Adrenal gland (tissue), 12 donors: Measurements from ENCODE around the gene DVL3. TPM values are rescaled to one million over a fixed set of nuclear protein-coding genes. Genes with fewer than 3 reads are reported as not detected.
A peak's percentile ranks its signal among the peaks of the same experiment; 100 is the strongest.

Source experiments
- DNase-seq, 7 donors: peaks; one replicate each; pipeline ENCODE4 v3.0.0-alpha.2; 2019 to 2020
- H3K27ac ChIP-seq, 5 donors: fragments of 200-600 bp; sonication (generic) in 4 of 5; 1 replicate in 3 of 5; 2 replicates in 2 of 5; pipeline versions ENCODE4 v1.5.1 to v1.8.0; 2016 to 2020; ENCODE audit warnings: mild to moderate bottlenecking in 1 of 5
- H3K27me3 ChIP-seq: fragments of 200-600 bp; 2 replicates; pipeline ENCODE4 v1.8.0; 2021
- H3K36me3 ChIP-seq, 2 donors: fragments of 200-600 bp; replicated peaks in 1 of 2; 1 replicate in 1 of 2; 2 replicates in 1 of 2; pipeline versions ENCODE4 v1.5.1 to v1.8.0; 2018 to 2022
- H3K4me1 ChIP-seq, 2 donors: fragments of 200-600 bp; replicated peaks in 1 of 2; 1 replicate in 1 of 2; 2 replicates in 1 of 2; pipeline versions ENCODE4 v1.5.1 to v1.8.0; 2018 to 2021
- H3K4me3 ChIP-seq, 4 donors: fragments of 200-600 bp; sonication (generic) in 3 of 4; one replicate each; pipeline ENCODE4 v1.5.1; 2016 to 2018
- H3K9me3 ChIP-seq, 3 donors: fragments of 200-600 bp; sonication (generic) in 1 of 3; replicated peaks in 1 of 3; 1 replicate in 2 of 3; 2 replicates in 1 of 3; pipeline versions ENCODE4 v1.5.1 to v1.8.0; 2016 to 2021
- POLR2A ChIP-seq, 2 donors: fragments of 450-650 bp; IDR thresholded peaks; one replicate each; pipeline ENCODE4 v1.6.1; 2017; ENCODE audit warnings: antibody characterized with exemption in 2 of 2, mild to moderate bottlenecking in 2 of 2, moderate library complexity in 1 of 2
- WGBS, 4 donors: extraction: QIAGEN DNeasy Blood & Tissue Kit in 2 of 4; methylation state at CpG; one replicate each; pipeline versions ENCODE4 v1.1.5 to v1.1.7; 2013 to 2017; 5-methylcytosine and 5-hydroxymethylcytosine counted together
- intact Hi-C, 2 donors: fragments of 100-400 bp; cut with DNase I; formaldehyde crosslinking; loops; one replicate each; pipeline versions ENCODE4 v1.14.1 to v1.15.0; 2022 to 2023
- polyA plus RNA-seq, 3 donors: library from polyadenylated mRNA; stranded (reverse); fragments of 200-250 nt in 2 of 3; fragments of 350-450 nt in 1 of 3; fragmentation: Illumina TruSeq in 1 of 3; extraction: RNeasy Lipid Tissue Mini Kit (QIAGEN cat#74804) in 1 of 3; gene quantifications; one replicate each; pipeline ENCODE4 v1.2.3, GENCODE V29; 2013 to 2014
- total RNA-seq, 9 donors: library from RNA; depleted of rRNA in 4 of 9; stranded (reverse); fragments of >200 nt in 4 of 9; fragments of 120-200 nt in 1 of 9; fragmentation: NEBNext Ultra II Directional in 1 of 9; extraction: Animal tissue kit (Norgen Biotek cat#: 25700) in 1 of 9; gene quantifications; one replicate each; pipeline versions ENCODE4 v1.1.0 to v1.2.4, GENCODE V29; 2013 to 2023
- TF ChIP-seq, protein P1 (sequence below), 6 experiments: fragments of 450-650 bp in 4 of 6; fragments of 200-600 bp in 2 of 6; sonication (generic) in 1 of 6; IDR thresholded peaks; 1 replicate in 5 of 6; 2 replicates in 1 of 6; pipeline versions ENCODE4 v1.5.1 to v1.8.0; 2016 to 2021; ENCODE audit warnings: antibody characterized with exemption in 6 of 6, mild to moderate bottlenecking in 2 of 6, moderate library complexity in 1 of 6
- donor health status: healthy with polysubstance abuse.
- donor health status: Bipolar disorder and iron deficiency.
- donor health status: DM: yes; HTN: yes; CAD: no.
- donor health status: DM: no; HTN: no; CAD: no.
- donor health status: DM: no; HTN: no; CAD: no.
- donor health status: DM: yes; HTN: yes; CAD: no.

The DVL3 gene
- total and polyA plus RNA-seq, 12 donors = 34.1 to 94.1 (median 65.6) TPM

DNA sequence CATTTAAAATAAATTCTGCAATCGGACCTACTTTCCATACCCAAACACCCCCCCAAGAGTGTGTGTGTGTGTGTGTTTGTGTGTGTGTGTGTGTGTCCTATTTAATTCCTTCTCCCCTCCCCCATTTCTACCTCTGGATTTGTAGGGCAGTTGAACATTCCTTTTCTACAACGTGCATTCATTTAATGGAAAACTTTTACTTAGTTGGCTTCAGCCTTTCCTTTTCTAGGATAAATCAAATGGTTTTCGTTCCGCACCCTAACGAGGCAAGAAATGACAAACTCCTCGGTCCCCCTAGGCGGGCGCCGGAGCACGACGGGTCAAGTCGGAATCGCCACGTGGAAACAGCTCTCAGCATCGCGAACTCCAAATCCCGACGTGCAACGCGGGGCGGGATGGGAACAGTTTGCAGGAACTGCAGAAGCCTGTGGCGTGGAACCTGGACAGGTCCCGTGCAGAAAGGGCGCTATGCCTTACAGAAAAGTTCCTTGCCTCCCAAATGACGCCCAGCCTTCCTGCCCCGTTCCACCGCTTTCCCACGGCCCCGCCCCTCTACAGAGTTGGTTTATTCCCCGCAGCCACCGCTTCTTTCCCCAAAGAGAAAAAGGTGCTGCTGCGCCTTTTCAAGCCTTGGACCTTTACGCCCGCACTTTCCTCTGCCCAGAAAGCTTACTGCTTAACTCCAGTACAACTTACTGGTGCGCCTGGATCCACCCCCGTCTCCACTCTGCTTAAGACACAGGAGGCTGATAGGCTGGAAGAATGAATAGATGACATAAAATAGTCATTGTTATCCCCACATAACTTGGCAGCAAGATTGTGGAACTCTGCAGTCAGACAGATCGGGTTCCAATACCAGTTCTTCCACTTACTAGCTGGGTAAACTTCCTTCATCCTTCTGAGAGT, 21.1 kb upstream of the DVL3 start:
- peaks cover 0 to 13% of the 10 kb centered on the region in 2 donors for H3K36me3 ChIP-seq
- peaks cover 7 to 16% of the 10 kb centered on the region in 2 donors for H3K4me1 ChIP-seq
- peak in 1 of 2 donors; percentile 63 for TF ChIP-seq POLR2A (IDR thresholded peaks at IDR 0.05)
- TF ChIP-seq, protein P1, sequence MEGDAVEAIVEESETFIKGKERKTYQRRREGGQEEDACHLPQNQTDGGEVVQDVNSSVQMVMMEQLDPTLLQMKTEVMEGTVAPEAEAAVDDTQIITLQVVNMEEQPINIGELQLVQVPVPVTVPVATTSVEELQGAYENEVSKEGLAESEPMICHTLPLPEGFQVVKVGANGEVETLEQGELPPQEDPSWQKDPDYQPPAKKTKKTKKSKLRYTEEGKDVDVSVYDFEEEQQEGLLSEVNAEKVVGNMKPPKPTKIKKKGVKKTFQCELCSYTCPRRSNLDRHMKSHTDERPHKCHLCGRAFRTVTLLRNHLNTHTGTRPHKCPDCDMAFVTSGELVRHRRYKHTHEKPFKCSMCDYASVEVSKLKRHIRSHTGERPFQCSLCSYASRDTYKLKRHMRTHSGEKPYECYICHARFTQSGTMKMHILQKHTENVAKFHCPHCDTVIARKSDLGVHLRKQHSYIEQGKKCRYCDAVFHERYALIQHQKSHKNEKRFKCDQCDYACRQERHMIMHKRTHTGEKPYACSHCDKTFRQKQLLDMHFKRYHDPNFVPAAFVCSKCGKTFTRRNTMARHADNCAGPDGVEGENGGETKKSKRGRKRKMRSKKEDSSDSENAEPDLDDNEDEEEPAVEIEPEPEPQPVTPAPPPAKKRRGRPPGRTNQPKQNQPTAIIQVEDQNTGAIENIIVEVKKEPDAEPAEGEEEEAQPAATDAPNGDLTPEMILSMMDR (IDR thresholded peaks at IDR 0.05) = no peak
- no peaks in the 10 kb centered on the region for H3K9me3 ChIP-seq
- peak overlapping the region in 3 of 4 donors; percentile 6 to 91 (median 76) for H3K4me3 ChIP-seq
- no peaks in the 10 kb centered on the region for H3K27me3 ChIP-seq
- peak overlapping the region in 4 of 5 donors; percentile 72 to 91 (median 82) for H3K27ac ChIP-seq
- DNase-seq = peak; percentile 78 to 91 (median 85)
- 1% methylated on average over 28 to 37 of the region's 37 CpGs for WGBS, 4 donors
- intact Hi-C loops = loop anchor here in 1 of 2 donors (10.0 kb wide), 2 partner anchors 119 to 239 kb away; partner anchors contain the start of gene ABCC5

DNA sequence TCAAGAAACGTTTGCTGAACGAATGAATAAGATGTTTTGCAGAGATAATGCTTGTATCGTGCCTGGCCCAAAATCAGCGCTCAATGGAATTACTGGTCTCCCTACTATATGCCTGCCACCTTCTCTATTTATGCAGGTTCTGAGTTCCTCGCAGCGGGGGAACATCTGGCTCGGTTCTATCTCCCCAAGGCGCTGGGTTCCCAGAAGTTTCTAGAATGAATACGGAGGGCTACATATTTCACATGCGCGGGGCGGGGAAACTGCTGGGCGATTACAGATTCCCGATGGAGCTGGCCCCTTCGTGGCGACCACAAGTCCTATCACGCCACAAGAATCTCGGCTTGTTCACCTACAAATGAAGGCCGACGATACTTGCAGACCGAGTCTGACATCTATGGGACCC, 20.4 kb upstream of the DVL3 start:
- WGBS, 4 donors = 0 to 1% (median 0%) methylated on average over 14 to 21 of the region's 21 CpGs
- TF ChIP-seq POLR2A (IDR thresholded peaks at IDR 0.05) = no peak
- TF ChIP-seq, protein P1 (IDR thresholded peaks at IDR 0.05) = no peak
- peak overlapping the region; percentile 48 to 91 (median 73) for H3K27ac ChIP-seq
- peaks cover 7 to 16% of the 10 kb centered on the region in 2 donors for H3K4me1 ChIP-seq
- no peaks in the 10 kb centered on the region for H3K9me3 ChIP-seq
- H3K4me3 ChIP-seq = peak overlapping the region; percentile 6 to 96 (median 84)
- peak in 1 of 7 donors; percentile 26 for DNase-seq
- peaks cover 0 to 18% of the 10 kb centered on the region in 2 donors for H3K36me3 ChIP-seq
- no peaks in the 10 kb centered on the region for H3K27me3 ChIP-seq
- intact Hi-C loops = loop anchor here in 1 of 2 donors (10.0 kb wide), 2 partner anchors 120 to 240 kb away; partner anchors contain the start of gene ABCC5

DNA sequence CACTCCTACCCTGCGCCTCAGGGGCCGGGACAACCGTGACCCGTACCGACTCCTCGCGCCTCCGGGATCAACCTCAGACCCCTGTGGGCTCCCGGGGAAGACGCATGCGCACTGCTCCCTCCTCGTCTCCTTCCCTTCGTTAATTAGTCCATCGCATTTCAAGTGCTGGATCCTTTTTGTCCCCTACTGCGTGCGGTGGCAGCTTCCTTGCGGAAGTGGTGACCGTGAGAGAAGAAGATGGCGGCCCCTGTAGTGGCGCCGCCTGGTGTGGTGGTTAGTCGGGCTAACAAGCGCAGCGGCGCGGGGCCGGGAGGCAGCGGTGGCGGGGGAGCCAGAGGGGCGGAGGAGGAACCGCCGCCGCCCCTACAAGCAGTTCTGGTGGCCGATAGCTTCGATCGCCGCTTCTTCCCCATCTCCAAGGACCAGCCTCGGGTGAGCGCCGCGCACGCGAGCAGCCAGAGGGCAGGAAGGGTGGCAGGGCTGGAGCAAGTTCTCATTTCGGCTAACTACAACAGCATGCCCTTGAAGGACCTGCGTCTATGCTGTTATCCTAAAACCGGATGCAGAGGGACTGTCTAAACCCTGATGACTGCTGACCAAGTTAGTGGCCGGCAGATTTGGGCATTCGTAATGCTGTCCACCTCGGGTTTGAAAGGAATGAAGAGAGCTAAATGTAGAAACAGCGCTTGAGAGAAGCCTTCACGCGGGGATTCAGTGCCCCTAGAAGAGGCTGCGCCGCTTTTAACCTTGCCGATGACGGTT, 19.8 kb upstream of the DVL3 start, which contains the start of gene EIF2B5:
TSS of gene EIF2B5 (plus strand) at position 210 of the 762 bp plus-strand sequence. CDS start at position 238, 28 bp downstream.
- intact Hi-C loops = loop anchor here in 1 of 2 donors (10.0 kb wide), 2 partner anchors 121 to 241 kb away; partner anchors contain the start of gene ABCC5
- no peaks in the 10 kb centered on the region for H3K27me3 ChIP-seq
- H3K4me1 ChIP-seq = peaks cover 7 to 16% of the 10 kb centered on the region in 2 donors
- H3K4me3 ChIP-seq = peak within 1 kb of the TSS; percentile 74 to 96 (median 84)
- H3K9me3 ChIP-seq = no peaks in the 10 kb centered on the region
- peak within 1 kb of the TSS; percentile 48 to 91 (median 73) for H3K27ac ChIP-seq
- peak; percentile 89 to 95 (median 91) for DNase-seq
- TF ChIP-seq, protein P1 (IDR thresholded peaks at IDR 0.05) = peak in 2 of 6 experiments; percentile 6 to 38
- peak; percentile 33 to 74 for TF ChIP-seq POLR2A (IDR thresholded peaks at IDR 0.05)
- peaks cover 0 to 24% of the 10 kb centered on the region in 2 donors for H3K36me3 ChIP-seq
- WGBS, 4 donors = 0 to 1% (median 0%) methylated on average over 17 to 56 of the region's 56 CpGs
